HG02943 (cell line): ENCODE measurements around the gene HMG20A.

Experiments
- ATAC-seq: cut with Tn5 transposase; IDR thresholded peaks from one replicate; pipeline ENCODE4 v1.9.1; 2021; ENCODE audit warnings: mild to moderate bottlenecking, low read depth, moderate library complexity; ENCODE audit not compliant: unreplicated experiment

Gene HMG20A

DNA sequence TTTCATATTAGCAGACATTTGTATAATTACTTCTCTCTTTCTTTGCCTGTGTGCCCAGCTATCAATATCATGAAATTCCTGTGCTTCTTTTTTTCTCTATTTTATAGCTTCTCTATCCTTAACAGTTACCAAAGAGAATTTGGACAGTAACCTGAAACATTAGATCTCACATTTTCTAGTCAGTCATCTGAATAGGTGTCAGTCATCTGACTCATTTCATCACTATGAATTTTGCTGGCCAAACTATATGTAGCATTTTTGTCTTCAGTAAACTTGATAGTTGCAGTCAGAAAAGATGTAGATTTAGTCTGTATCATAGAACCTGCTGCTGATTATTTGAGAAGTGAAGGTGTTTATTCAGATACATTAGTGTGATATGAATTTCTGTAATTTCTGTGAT lies 52.6 kb downstream of the HMG20A start:
- no peak for ATAC-seq

DNA sequence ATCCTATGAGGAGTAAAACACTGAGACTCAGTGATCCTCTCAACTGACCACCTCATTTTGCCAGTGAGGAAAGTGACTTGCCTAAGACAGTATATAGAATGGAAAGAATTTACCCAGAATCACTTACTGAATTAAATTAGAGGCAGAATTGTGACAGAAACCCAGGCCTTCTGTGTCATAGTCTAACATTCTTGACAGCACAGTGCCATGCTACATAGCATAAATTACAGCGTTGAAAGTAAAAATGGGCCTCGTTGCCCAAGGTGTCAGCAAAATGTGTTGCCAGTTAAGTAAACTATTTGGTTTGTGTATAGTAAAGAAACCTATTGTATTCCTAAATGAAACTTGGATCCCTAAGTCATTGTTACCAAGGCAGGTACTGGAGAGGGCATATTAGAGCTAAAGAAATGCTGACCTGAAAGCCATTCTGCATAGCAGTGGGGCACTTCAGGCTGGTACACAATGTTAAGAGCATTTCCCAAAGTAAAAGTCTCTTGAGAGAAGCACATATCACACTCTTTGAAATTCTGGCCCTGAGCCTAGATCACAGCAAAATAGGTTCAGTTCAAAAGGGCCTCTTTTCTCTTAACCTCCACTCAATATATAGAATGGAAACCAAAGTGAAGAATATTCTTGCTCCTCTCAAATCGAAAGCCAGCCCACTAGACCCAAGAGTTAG lies 53.8 kb downstream of the HMG20A start:
- no peak for ATAC-seq

DNA sequence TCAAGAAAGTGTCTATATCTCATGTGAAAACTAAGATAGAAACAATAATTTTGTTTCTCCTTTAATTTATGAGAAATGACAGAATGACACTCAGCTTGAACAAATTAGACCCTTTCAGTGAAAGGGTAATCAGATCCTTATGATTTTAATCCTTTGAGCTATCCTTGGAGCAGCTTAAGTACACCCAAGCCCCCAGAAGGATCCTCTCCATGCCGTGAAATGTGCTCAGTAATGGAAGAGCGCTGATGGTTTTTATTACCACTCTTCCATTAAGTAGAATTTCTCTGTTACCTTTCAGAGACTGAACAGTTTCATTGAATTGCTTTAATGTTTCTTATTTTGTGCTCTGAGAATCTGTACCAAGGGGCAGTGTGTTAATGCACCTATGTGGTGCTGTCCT lies 54.3 kb downstream of the HMG20A start:
- ATAC-seq: no peak

DNA sequence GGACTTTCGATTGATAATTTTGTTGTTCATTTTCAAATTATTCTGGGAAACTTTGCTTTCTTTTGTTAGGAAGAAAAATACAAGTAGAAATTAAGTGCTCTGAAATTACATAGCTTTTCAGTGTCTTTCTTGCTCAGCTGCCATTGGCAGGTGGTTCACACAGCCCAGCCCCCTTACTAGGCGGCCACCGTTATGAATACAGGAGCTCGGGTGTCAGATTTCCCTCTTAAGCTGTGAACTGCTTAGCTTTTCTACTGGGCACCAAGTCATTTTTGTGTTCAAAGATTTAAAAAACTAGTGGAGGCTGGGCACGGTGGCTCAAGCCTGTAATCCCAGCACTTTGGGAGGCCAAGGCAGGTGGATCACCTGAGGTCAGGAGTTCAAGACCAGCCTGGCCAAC lies 55.2 kb downstream of the HMG20A start:
- no peak for ATAC-seq

DNA sequence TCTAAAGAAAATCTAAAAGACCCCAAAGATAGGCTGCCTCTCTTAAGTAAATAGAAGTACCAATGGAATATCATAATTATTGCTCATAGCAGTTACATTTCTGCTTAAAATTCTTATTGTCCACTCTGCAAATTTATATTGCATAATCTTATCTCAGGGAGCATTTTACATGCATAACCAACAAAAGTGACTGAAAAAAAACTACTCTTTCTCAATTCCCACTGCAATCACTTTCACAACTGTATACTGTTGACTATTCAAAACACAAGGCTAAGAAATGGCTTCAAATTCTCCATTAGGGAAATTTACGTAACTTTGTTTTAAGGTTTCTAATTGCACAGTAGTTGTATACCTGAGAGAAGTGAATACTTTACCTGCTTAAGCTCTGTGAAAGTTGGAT lies 56.3 kb downstream of the HMG20A start:
- ATAC-seq: no peak

DNA sequence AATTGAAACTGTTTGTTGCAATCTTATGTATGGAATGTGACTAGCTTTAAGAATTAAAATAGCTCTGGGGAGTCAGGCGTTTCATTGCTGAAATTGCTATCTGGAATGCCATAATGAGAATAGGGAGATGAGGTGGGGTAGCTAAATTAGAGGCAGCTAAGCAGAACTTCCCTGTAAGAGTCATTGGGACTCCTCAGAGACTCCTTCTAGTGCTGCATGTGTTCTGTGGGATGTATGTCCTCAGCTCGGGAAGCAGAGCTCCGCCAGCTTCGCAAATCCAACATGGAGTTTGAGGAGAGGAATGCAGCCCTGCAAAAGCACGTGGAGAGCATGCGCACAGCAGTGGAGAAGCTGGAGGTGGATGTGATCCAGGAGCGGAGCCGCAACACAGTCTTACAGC lies 57.4 kb downstream of the HMG20A start:
- ATAC-seq: no peak

DNA sequence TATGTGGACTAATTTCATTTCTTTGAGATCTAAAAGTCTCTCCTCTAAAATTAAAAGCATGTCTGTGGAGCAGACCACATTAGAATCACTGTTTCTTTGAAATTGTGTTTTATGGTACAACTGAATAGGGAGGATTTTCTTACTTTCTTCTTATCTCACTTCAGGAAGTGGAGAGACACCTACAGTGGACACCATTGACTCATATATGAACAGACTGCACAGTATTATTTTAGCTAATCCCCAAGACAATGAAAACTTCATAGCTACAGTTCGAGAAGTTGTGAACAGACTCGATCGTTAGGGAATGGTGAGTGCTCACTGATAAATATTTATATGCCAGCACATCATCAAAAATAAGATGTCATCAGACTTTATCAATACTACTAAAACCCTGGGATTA lies 58.3 kb downstream of the HMG20A start:
- ATAC-seq: no peak

GRCh38 chr15:77480859-77481633 lies 60.4 kb downstream of the HMG20A start:
- no peak for ATAC-seq

- no peak for ATAC-seq
Observed at GRCh38 chr15:77481670-77482069, 61.0 kb downstream of the HMG20A start.

DNA sequence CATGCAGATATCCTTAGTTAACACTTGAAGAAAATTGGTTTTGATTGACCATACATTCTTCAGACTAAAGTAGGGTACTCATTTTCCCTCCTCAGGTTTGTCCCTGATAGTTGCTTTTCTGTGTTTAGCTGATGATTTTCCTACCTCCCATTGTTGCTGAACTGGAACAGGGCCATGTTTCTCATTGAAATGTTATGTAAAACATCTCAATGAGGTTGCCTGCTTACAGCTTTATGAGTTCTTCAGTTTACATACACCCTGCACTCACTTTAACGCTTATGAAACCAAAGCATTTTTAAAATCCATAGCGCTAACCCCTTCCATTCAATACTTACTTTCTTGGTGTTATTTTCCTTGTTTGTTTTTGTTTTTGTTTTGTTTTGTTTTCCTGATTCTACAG lies 61.9 kb downstream of the HMG20A start:
- ATAC-seq: no peak

DNA sequence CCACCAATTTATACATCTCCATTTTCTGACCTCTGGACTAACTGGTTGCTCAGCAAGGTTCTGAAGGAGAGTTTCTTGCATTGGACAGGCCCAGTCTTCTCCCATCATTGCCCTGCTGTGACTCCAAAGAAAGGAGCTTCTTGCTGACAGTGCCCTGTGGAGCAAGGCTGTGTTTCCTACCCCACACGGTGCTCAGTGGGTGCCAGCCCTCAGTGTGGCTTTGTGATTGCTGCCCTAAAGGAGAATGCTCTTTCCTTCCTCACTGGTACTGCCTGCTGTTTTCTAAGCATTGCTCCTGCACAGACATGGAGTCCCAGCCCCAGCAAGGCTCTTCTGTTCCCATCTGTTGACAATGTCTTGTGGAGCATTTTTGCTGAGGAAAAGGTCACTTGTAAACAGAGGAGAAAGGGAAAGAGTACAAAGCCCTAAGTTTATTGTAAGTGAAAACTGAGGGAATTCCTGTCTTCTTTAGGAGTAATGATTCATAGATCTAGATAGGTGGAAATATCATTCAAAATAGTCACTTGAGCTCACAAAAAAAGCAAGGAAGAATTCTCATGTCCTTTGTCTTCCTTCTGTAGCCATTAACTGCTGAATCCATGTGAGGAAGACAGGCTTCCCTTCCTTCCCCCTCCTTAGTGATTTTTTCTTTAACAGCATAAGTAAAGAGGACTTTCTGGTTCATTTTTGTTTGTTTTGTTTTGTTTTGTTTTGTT lies 62.9 kb downstream of the HMG20A start:
- no peak for ATAC-seq

- ATAC-seq: no peak
Observed at GRCh38 chr15:77484994-77485393, 64.3 kb downstream of the HMG20A start.

GRCh38 chr15:77486542-77487468 lies 66.1 kb downstream of the HMG20A start:
- ATAC-seq: no peak

DNA sequence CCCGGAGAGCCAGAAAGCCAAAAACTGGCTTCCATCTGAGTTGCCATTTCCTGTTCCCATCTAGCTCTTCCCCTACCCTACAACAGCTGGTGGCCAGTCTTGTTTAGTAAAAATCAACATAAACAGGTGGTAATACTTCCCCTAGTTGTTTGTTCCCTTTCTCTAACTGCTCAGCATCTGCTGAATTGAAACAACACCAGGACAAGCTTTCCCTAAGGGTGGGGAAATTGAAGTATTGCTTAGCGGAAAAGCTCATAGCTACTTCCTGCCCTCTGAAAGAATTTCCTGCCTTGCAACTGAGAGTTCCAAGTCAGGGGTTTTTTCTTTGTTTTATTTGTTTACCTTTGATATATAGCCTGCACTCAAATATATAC lies 66.8 kb downstream of the HMG20A start:
- no peak for ATAC-seq

GRCh38 chr15:77487888-77488287 lies 67.2 kb downstream of the HMG20A start:
- no peak for ATAC-seq

- ATAC-seq: no peak
Observed at GRCh38 chr15:77489647-77490046, 69.0 kb downstream of the HMG20A start.

DNA sequence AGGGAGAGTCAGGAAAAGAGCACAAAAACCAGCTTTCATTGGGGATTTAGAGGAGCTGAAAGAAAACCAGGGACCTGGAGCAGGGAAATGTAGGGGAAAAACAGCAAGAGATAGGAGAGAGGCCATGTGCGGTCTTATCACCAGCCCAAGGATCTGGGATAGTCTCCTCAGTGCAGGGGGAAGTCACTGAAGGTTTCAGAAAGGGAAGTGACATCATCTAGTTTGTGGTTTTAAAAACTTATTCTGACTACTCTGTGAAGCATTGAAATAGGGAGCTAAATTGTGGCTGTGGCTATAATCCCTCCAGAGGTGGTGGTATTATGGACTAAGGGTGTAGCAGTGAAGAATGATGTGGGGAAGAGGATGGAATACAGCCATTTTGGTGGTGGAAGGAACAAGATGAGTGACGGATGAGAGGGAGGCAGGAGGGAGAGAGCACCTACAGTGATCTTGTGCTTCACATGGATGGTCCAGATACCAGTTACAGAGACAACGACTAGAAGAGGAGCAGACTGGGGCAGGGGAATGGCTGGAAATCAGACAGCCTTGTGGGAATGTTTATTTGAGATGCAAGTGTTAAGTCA lies 72.7 kb downstream of the HMG20A start:
- ATAC-seq: no peak

DNA sequence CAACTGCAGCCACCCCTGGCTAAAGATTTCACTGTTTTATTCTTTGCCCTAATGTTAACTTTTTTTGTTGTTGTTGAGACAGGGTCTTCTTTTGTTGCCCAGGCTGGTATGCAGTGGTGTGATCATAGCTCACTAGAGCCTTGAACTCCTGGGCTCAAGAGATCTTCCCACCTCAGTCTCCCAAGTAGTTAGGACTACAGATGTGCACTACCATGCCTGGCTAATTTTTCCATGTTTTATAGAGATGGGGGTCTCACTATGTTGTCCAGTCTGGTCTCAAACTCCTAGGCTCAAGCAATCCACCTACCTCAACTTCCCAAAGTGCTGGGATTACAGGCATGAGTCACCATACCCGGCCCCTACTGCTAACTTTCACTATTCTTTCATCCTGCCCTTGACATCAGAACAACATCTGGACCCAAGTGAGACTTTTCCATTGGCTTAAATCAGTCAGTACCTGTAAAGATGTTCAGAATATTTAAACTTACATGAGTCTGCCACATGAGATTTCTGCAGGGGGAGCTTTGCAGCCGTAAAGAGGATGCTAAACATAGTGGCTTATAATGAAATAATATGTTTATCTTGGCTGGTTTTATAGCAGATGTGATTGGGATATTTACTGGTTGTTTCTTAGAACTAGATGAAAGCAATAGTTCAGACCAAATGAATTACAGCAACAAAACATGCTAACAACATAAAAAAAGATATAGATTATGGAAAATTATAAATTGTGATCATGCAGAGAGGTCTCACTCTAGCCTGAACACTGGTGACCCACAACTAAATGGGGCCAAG lies 73.6 kb downstream of the HMG20A start:
- ATAC-seq: no peak

GRCh38 chr15:77494964-77495363 lies 74.3 kb downstream of the HMG20A start:
- no peak for ATAC-seq
